Fibroblast of villous mesenchyme (primary cell): ENCODE data around the gene SLC5A1. TPM values are rescaled to one million over a fixed set of nuclear protein-coding genes. Genes with fewer than 3 reads are reported as not detected.
A peak's percentile ranks its signal among the peaks of the same experiment; 100 is the strongest.

Experiments
- DNase-seq: peaks from one replicate; pipeline ENCODE4 v3.0.0-alpha.2; 2010; ENCODE audit warnings: low read depth
- H3K4me3 ChIP-seq: 2 replicates; pipeline ENCODE4 v1.5.1; 2011; ENCODE audit warnings: low read depth, mild to moderate bottlenecking, low read length
- total RNA-seq: library from RNA; depleted of rRNA; stranded (reverse); fragments of >200 nt; gene quantifications from 2 replicates; pipeline ENCODE4 v1.2.3, GENCODE V29; 2012
- TF ChIP-seq, protein P1 (sequence below): IDR thresholded peaks from 2 replicates; pipeline ENCODE4 v1.5.1; 2012; ENCODE audit warnings: low read depth, mild to moderate bottlenecking, low read length; ENCODE audit not compliant: insufficient read depth

SLC5A1 gene
- total RNA-seq, 1 donor, result not detected

GRCh38 chr22:32016081-32016480 is 27.0 kb upstream of the SLC5A1 start:
- no peak overlapping the region for H3K4me3 ChIP-seq
- no peak for DNase-seq
- TF ChIP-seq, protein P1, sequence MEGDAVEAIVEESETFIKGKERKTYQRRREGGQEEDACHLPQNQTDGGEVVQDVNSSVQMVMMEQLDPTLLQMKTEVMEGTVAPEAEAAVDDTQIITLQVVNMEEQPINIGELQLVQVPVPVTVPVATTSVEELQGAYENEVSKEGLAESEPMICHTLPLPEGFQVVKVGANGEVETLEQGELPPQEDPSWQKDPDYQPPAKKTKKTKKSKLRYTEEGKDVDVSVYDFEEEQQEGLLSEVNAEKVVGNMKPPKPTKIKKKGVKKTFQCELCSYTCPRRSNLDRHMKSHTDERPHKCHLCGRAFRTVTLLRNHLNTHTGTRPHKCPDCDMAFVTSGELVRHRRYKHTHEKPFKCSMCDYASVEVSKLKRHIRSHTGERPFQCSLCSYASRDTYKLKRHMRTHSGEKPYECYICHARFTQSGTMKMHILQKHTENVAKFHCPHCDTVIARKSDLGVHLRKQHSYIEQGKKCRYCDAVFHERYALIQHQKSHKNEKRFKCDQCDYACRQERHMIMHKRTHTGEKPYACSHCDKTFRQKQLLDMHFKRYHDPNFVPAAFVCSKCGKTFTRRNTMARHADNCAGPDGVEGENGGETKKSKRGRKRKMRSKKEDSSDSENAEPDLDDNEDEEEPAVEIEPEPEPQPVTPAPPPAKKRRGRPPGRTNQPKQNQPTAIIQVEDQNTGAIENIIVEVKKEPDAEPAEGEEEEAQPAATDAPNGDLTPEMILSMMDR, result no peak

- peak; percentile 6 for DNase-seq
- no peak overlapping the region for H3K4me3 ChIP-seq
- TF ChIP-seq, protein P1, result no peak
These were observed 25.0 kb upstream of the SLC5A1 start for GRCh38 chr22:32018056-32018455.

DNA sequence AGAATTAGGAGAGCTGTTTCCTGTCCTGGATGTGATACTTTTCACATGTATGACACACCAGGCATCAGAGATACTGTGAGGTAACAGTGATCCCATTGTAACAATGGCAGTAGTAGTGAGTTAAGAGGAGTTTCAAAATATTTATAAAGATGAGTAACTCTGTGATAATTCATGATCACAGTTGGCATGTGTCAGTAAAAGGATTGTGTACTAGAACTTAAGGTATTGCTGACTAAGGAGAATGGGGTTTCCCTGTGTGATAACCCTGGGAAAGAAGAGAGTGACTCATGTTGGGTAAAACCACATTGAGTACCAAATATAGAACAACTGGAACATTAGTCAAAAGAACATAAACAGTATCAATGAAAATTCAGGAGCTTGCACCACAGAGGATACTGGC is 22.9 kb upstream of the SLC5A1 start:
- DNase-seq, result peak; percentile 51
- TF ChIP-seq, protein P1, result no peak
- no peak overlapping the region for H3K4me3 ChIP-seq

- H3K4me3 ChIP-seq, result no peak overlapping the region
- TF ChIP-seq, protein P1, result no peak
- no peak for DNase-seq
These were observed 21.3 kb upstream of the SLC5A1 start for GRCh38 chr22:32021716-32022115.

- TF ChIP-seq, protein P1, result no peak
- DNase-seq, result no peak
- no peak overlapping the region for H3K4me3 ChIP-seq
These were observed 19.7 kb upstream of the SLC5A1 start for GRCh38 chr22:32023251-32023827.

- H3K4me3 ChIP-seq, result no peak overlapping the region
- TF ChIP-seq, protein P1, result no peak
- no peak for DNase-seq
These were observed 18.3 kb upstream of the SLC5A1 start for GRCh38 chr22:32024796-32025195.
